EL (cell line): Measurements from ENCODE around the gene CAV1.

Experiments used
- DNase-seq: peaks from one replicate; pipeline ENCODE4 v3.0.0-alpha.2; 2016

The CAV1 gene

GRCh38 chr7:116532102-116532688 lies 7.4 kb downstream of the CAV1 start:
- DNase-seq, result no peak

DNA sequence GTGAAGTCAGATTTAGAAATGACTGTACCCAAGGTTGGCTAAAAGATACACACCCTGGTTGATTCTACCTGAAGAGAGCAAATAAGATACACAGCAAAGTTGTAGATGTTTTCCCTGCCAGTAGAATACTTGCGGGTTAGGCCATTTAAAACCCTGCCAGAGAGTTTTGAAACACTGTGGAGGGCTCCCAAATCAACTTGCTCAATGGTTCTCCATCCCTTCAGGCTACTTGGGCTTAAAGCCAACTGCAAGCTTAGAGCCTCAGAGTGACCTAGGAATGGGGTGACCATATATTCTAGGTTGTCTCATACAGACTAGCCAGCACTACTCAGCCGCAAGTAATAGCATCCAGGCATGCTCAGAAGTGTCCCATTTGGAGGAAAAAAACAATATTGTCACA lies 10.0 kb downstream of the CAV1 start:
- peak; percentile 55 for DNase-seq

DNA sequence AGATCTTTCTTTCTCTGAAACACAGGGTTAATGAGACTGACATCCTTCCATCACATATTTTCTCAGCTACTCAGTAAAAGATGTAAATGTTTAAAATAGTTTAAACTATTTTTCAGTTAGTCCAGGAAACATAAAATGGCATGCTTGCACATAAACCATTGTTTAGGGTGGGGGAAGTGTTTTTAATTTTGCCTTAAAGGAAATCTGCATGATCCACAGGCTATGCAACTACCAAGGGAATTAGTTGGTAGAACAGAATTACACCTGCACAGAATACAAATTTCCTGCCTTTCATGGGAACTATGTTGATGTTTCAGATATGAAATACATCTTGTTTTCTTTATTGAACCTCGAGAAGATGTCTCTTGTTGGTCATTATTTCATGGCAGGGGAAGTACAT lies 10.6 kb downstream of the CAV1 start:
- DNase-seq, result no peak

GRCh38 chr7:116538138-116538537 lies 13.3 kb downstream of the CAV1 start:
- DNase-seq, result no peak

GRCh38 chr7:116539879-116540278 lies 15.0 kb downstream of the CAV1 start:
- DNase-seq, result no peak

- peak; percentile 58 for DNase-seq
These were observed 15.9 kb downstream of the CAV1 start for GRCh38 chr7:116540743-116541142.

GRCh38 chr7:116541951-116542350 lies 17.1 kb downstream of the CAV1 start:
- no peak for DNase-seq

DNA sequence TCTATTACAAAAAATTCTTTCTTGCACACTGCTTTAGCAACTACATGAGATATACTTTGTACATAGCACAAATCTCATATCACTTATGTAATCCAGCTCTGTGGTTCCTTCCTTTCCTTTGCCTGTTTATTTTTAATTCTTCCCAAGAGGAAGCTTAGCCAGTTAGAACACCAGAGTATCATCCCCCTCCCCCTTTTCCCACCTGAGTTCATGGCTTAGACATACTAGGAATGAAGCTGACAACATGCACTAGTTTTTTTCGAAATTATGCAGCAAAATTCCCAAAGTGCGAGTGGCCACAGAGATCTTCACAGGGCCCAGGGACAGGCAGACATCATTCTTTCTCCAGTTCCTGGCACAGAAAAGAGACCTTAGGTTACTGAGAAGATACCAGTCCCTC lies 17.8 kb downstream of the CAV1 start:
- peak; percentile 79 for DNase-seq

DNA sequence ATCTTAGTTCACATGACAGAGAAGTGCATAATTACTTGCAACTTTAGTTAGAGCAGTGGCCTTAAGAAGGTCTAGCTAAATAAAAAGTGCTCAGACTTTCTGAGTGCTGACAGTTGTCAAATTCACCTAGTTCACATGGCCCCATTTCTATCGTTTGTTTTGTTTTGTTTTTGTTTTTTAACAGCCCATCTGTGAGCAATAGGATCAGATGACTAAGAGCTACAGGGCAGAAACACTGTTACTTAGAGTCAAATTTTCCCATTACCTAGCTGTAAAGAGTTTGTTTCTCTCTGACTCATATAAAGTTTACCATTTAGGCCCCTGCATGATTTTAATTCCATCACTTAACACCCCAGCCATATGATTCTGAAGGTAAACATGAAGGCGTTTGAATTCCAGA lies 18.8 kb downstream of the CAV1 start:
- DNase-seq, result peak; percentile 58

GRCh38 chr7:116544487-116544886 lies 19.7 kb downstream of the CAV1 start:
- DNase-seq, result no peak

DNA sequence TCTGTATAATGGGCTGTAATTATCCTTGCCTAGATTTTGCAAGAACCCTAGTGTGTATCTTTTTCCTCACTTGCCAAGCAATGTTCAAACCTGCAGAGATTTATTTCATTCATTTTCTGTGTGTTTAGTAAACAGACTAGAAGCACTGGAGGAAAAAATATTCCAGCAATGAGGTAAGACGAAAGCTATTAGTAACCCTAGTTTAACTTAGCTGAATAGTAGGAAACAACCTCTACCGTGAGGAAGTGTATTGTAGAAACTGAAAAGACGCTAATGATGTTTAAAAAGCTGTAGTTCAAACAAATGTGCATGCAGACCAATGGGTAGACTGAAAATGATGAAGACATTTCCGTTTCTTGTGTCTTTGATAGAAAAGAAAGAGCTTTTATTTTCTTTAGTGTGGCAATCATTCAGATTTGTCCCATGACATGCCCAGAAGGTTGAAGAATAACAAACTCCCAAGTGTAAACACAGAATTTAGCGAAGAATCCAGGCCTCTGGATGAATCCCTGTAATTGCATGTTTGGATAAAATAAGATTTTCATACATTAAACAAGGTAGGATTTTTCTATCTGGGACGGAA lies 20.7 kb downstream of the CAV1 start:
- peak; percentile 36 for DNase-seq

DNA sequence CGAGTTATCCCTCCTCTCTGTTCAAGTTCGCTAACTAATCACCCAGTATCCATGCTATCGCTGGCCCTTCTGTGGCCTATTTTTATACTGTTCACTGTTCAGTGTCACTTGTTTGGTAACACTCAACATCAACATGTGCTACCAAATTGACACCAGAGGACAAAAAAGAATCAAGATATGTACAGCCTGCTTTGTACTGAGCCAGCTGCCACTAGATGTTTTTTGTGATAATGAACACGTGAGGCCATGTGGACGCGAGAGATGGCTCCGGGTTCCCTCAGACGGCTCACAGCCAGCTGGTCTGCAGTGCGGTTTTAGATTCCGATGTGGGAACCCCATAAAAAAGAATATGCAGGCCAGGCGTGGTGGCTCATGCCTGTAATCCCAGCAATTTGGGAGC lies 21.2 kb downstream of the CAV1 start:
- peak; percentile 67 for DNase-seq

- DNase-seq, result peak; percentile 57
These were observed 22.1 kb downstream of the CAV1 start for GRCh38 chr7:116546916-116547315.

DNA sequence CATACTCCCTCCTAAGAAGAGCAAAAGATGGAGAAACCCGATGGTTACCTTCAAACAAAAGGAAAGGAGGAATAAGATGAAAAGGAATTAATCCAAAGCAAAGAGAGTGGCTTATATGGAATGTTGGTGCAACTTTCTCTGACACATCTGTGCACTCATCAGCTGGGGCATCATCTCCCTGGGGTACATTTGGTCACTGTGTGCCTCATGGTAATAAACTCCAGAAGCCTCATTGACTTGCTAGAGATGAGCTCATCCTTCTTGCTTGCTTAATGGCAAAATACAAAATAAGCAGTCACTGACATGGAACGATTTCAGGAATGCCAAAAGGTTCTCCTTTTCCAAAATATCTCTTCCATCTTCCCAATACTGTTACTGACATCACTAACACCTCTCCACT lies 22.5 kb downstream of the CAV1 start:
- DNase-seq, result peak; percentile 90

GRCh38 chr7:116548506-116548905 lies 23.7 kb downstream of the CAV1 start:
- no peak for DNase-seq

DNA sequence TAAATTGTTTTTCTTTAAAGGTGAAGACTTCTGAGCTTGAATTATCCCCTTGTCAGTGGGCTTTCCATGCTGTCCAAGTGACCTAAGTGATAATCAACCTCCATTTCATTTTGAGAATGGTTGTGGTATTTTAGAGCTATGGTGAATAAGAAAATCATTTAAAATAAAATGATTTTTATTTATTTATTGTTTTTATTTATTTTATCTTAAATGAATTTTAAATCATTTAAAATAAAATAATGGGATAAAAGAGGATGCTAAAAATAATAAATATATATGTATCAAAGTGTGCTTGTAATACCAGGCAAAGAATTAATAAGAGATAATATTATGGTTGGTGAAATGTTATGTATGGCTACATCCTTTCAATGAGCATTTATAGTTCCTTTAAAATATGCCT lies 24.5 kb downstream of the CAV1 start:
- no peak for DNase-seq

DNA sequence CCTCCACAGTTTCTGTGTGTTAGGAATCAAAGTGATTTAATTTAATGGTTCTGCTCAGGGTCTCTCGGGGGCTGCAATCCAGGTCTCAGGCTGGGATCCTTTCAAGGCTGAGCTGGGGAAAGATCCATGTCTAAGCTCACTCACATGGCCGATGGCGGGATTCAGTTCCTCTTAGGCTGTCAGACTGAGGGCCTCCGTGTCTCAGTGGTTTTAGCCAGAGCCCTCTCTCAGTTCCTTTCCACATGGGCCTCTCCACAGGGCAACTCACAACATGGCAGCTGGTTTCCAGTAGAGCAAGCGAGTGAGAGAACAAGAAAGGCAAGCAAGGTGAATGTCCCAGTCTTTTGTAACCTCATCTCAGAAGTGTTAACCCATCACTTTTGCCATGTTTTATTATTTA lies 26.9 kb downstream of the CAV1 start:
- no peak for DNase-seq

- DNase-seq, result peak; percentile 47
These were observed 27.8 kb downstream of the CAV1 start for GRCh38 chr7:116552602-116553001.

DNA sequence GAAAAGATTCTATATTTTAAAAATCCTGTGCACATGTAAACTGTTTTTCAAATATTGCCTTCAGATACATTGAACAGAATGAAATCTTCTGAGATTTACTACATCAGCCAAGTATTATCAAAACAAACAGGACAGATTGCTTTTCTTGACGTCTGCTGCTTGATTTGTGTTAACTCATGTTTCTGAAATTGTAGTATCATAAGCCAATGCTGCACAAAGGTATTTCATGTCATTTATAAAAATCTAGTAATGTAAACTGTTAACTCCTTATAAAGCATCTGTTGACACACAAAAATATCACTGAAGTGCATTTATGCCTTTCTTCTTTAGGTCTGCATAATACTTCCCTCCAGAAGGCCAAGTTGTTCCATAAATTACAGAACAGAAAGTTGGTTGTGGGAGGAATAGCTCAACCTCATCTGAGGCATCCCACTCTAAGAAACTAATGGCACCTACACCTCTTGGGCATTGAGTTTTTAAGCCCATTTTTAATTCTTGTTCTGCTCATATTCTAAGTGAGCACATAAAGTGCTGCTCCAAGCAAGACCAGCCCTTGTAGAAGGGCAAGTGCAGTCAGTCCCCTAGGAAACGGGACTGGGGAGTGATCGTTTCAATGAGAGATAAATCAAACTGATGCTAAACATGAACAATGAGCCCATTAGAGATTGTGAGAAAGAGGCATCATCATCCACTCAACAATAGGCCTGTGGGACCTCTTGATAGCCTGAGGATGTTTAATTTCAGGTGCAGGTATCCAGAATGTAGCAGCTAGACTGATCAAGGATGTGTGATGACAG lies 28.5 kb downstream of the CAV1 start:
- DNase-seq, result no peak

DNA sequence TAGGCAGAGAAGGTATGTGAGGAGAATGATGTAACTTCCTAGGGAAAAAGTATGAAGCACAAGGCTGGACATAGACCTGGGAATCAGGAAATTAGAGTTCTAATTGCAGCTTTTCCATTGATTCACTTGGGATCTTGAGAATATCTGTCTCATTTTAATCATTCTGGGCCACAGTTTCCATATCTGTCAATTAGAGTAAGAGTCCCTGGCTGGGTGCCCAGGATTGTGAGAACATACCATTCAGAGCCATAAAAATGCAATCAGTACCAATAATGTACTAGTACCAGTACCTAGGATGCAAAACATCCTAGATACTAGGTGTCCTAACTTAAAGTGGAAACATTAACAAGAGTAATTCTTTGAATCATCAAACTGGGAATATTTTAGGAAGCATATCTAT lies 29.6 kb downstream of the CAV1 start:
- DNase-seq, result peak; percentile 44

DNA sequence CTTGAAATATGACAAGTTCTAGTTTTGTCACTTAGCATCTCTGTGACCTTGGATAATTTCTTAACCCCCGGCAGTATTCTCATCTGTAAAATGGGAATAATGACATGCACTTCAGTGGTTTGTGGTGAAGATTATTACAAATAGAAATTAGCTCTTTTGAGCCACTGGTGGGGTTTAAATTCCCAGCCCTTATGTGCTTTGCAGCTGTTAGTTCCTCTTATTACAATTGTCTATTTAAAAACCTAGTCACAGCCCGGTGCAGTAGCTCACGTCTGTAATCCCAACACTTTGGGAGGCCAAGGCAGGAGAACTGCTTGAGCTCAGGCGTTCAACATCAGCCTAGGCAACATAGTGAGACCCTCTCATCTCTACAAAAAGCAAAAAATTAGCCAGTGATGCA lies 30.1 kb downstream of the CAV1 start:
- DNase-seq, result no peak

DNA sequence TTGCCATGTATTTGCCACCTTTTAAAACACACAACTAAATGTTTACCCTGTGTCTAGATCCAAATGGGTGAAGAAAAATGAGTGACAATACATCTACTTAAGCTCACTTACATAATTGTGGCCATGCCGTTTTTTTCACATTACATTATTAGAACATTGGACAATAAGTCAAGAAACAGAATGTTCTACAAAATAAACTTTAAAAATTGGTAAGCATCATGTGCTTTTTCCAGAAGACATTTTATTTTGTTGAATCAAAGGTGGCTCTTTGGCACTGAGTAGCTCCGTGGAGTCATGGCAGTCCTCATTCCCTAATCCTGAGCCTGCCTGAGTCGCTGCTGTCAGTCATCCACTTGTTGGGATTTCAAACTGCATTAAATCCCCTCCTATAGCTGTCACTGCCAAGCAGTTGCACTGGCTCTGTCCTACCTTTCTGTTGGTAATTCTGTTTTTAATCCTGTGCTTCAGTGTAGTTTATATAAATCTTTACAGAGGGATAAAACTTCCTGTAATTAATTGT lies 32.3 kb downstream of the CAV1 start:
- DNase-seq, result no peak

DNA sequence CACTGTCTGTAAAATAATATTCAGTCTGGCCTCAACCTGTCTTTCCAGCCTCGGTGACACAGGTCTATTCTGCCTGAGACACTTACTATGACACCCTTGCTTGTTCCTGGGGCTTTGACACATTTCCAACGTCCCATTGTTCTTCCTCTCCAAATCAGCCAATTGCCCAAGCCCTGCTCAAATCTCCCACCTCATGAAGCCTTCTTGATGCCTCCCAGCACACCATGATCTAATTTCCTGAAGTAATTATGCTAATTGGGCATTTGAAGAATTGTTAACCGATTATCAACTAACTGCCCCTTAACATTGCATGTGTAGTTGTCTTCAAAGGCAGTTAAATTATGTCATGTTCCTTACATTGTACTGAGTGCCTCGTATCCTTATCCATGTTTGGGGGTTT lies 33.1 kb downstream of the CAV1 start:
- no peak for DNase-seq
